HCT116 (cell line): ENCODE measurements around the gene BMPER. TPM values are rescaled to one million over a fixed set of nuclear protein-coding genes. Genes with fewer than 3 reads are reported as not detected.

Experiments
- ATAC-seq: fragments of 200-7000 bp; cut with Tn5 transposase; 2 replicates; pipeline ENCODE4 v1.9.1; 2020; ENCODE audit warnings: mild to moderate bottlenecking, moderate library complexity
- BruUV-seq: library from RNA; stranded (reverse); fragments of 400-500 nt; replicated peaks from 2 replicates; lab custom pipeline; 2021; lab: Mats Ljungman, UMichigan
- CTCF ChIA-PET: fragments of 300-600 bp; sonication (Branson Sonifier 250); formaldehyde crosslinking; loops from one replicate; lab custom pipeline; 2021; ENCODE audit warnings: antibody characterized with exemption; lab: Charles Lee
- POLR2A ChIA-PET: fragments of 300-600, 350-600 bp; sonication (Branson Sonifier 250); formaldehyde crosslinking; loops from one replicate; lab custom pipeline; 2021; ENCODE audit warnings: antibody characterized with exemption; lab: Charles Lee
- RAD21 ChIA-PET, 2 experiments: fragments of 300-600 bp; sonication (Branson Sonifier 250); formaldehyde crosslinking; loops; one replicate each; lab custom pipeline; 2023; ENCODE audit warnings: low total read pairs in 2 of 2; ENCODE audit not compliant: uncharacterized antibody in 2 of 2, unreplicated experiment in 2 of 2, low non-redundant PET in 1 of 2; lab: Charles Lee
- DNase-seq: peaks from one replicate; pipeline ENCODE4 v3.0.0-alpha.2; 2010; ENCODE audit warnings: low read depth, low spot score
- H2AFZ ChIP-seq: fragments of 200-600 bp; shearing (Covaris generic), sonication (generic); 2 replicates; pipeline ENCODE4 v1.6.1; 2017; ENCODE audit warnings: low read depth, mixed run types, mixed read lengths, antibody characterized with exemption, low read length; ENCODE audit not compliant: poor library complexity, severe bottlenecking
- H3K27ac ChIP-seq: 2 replicates; pipeline ENCODE4 v1.5.1; 2012; ENCODE audit warnings: low read depth, low read length
- H3K27me3 ChIP-seq: fragments of 200-600 bp; sonication (generic); 2 replicates; pipeline ENCODE4 v1.6.1; 2016; ENCODE audit warnings: mixed run types, low read length, mixed read lengths; ENCODE audit not compliant: insufficient read depth
- H3K36me3 ChIP-seq, 2 experiments: fragments of 200-500 bp in 1 of 2; fragments of 200-600 bp in 1 of 2; sonication (Bioruptor generic) in 1 of 2; sonication (generic) in 1 of 2; 2 replicates each; pipeline versions ENCODE4 v1.5.1 to v1.6.1; 2014 to 2016; ENCODE audit warnings: low read length in 2 of 2, inconsistent platforms in 1 of 2, mixed read lengths in 1 of 2, mixed run types in 1 of 2; ENCODE audit not compliant: insufficient read depth in 2 of 2, control insufficient read depth in 1 of 2
- H3K4me1 ChIP-seq, 2 experiments: fragments of 200-600 bp in 1 of 2; sonication (generic) in 1 of 2; 2 replicates each; pipeline versions ENCODE4 v1.5.1 to v1.6.1; 2012 to 2017; ENCODE audit warnings: low read length in 2 of 2, inconsistent platforms in 1 of 2, mild to moderate bottlenecking in 1 of 2, mixed read lengths in 1 of 2, mixed run types in 1 of 2, moderate library complexity in 1 of 2; ENCODE audit not compliant: insufficient read depth in 2 of 2, control insufficient read depth in 1 of 2
- H3K4me2 ChIP-seq: fragments of 200-600 bp; sonication (generic); 2 replicates; pipeline ENCODE4 v1.6.1; 2017; ENCODE audit warnings: mixed run types, low read length, mixed read lengths
- H3K4me3 ChIP-seq, 2 experiments: fragments of 200-600 bp in 1 of 2; sonication (generic) in 1 of 2; replicated peaks in 1 of 2; 2 replicates each; pipeline ENCODE4 v1.5.1; 2011 to 2016; ENCODE audit warnings: low read length in 2 of 2, control low read depth in 1 of 2, low read depth in 1 of 2, mild to moderate bottlenecking in 1 of 2, mixed read lengths in 1 of 2, mixed run types in 1 of 2
- H3K79me2 ChIP-seq: fragments of 200-600 bp; sonication (generic); 2 replicates; pipeline ENCODE4 v1.6.1; 2017; ENCODE audit warnings: mild to moderate bottlenecking, mixed run types, low read length, moderate library complexity, mixed read lengths; ENCODE audit not compliant: insufficient read depth
- H3K9ac ChIP-seq: fragments of 200-600 bp; sonication (generic); 2 replicates; pipeline ENCODE4 v1.6.1; 2016; ENCODE audit warnings: low read length, mixed read lengths
- H3K9me2 ChIP-seq: fragments of 200-600 bp; sonication (generic), shearing (Covaris generic); 2 replicates; pipeline ENCODE4 v1.6.1; 2017; ENCODE audit warnings: mixed run types, mild to moderate bottlenecking, moderate library complexity; ENCODE audit not compliant: insufficient read depth
- H3K9me3 ChIP-seq, 2 experiments: fragments of 200-500 bp in 1 of 2; fragments of 200-600 bp in 1 of 2; sonication (Bioruptor generic) in 1 of 2; sonication (generic) in 1 of 2; 2 replicates each; pipeline ENCODE4 v1.6.1; 2014 to 2017; ENCODE audit warnings: low read length in 2 of 2, mixed read lengths in 2 of 2, inconsistent platforms in 1 of 2, low read depth in 1 of 2, mild to moderate bottlenecking in 1 of 2, mixed run types in 1 of 2, moderate library complexity in 1 of 2; ENCODE audit not compliant: control insufficient read depth in 1 of 2, insufficient read depth in 1 of 2
- H4K20me1 ChIP-seq: fragments of 200-600 bp; sonication (generic), shearing (Covaris generic); 2 replicates; pipeline ENCODE4 v1.6.1; 2017; ENCODE audit warnings: mixed run types, mild to moderate bottlenecking, moderate library complexity; ENCODE audit not compliant: insufficient read depth
- ATF3 ChIP-seq: IDR thresholded peaks from 2 replicates; pipeline ENCODE4 v1.6.1; 2012
- CBX3 ChIP-seq: IDR thresholded peaks from 2 replicates; pipeline ENCODE4 v1.6.1; 2012; ENCODE audit warnings: low read depth
- CEBPB ChIP-seq: IDR thresholded peaks from 2 replicates; pipeline ENCODE4 v1.6.1; 2012; ENCODE audit warnings: low read depth
- EGR1 ChIP-seq: IDR thresholded peaks from 2 replicates; pipeline ENCODE4 v1.6.1; 2012; ENCODE audit warnings: low read depth
- ELF1 ChIP-seq: IDR thresholded peaks from 2 replicates; pipeline ENCODE4 v1.6.1; 2012; ENCODE audit warnings: low read depth, borderline replicate concordance
- REST ChIP-seq: IDR thresholded peaks from 2 replicates; pipeline ENCODE4 v1.6.1; 2012; ENCODE audit warnings: low read depth
- SIN3A ChIP-seq: IDR thresholded peaks from 2 replicates; pipeline ENCODE4 v1.6.1; 2012; ENCODE audit warnings: low read depth
- SP1 ChIP-seq: IDR thresholded peaks from 2 replicates; pipeline ENCODE4 v1.6.1; 2012; ENCODE audit warnings: low read depth
- TCF7L2 ChIP-seq: IDR thresholded peaks from 2 replicates; pipeline ENCODE4 v1.7.0; 2011; ENCODE audit warnings: borderline replicate concordance, inconsistent platforms; ENCODE audit not compliant: insufficient read depth, insufficient read length; ENCODE audit errors: extremely low read depth
- YY1 ChIP-seq: IDR thresholded peaks from 2 replicates; pipeline ENCODE4 v1.6.1; 2011; ENCODE audit warnings: low read length, low read depth, moderate library complexity, mild to moderate bottlenecking; ENCODE audit not compliant: insufficient replicate concordance; ENCODE audit errors: extremely low read depth
- ZFX ChIP-seq: fragments of 450-650 bp; IDR thresholded peaks from 2 replicates; pipeline ENCODE4 v1.6.1; 2017
- intact Hi-C: fragments of 100-400 bp; cut with micrococcal nuclease; formaldehyde crosslinking; loops from 2 replicates; pipeline ENCODE4 v1.10.0; 2022
- total RNA-seq: library from RNA; stranded (reverse); gene quantifications from one replicate; pipeline ENCODE4 v1.2.1, GENCODE V29; 2021; ENCODE audit not compliant: unreplicated experiment

The BMPER gene
- total RNA-seq, 1 experiment from 2014 or later = not detected

- no peak for TF ChIP-seq CEBPB
- TF ChIP-seq TCF7L2 = no peak
- TF ChIP-seq ZFX = no peak
- TF ChIP-seq CBX3 = no peak
Measured at GRCh38 chr7:33968591-33968990, 63.3 kb downstream of the BMPER start (continued).

- no peak overlapping the region for H2AFZ ChIP-seq
- no peak overlapping the region for H3K27ac ChIP-seq
- CTCF ChIA-PET = no interaction called here
- no peaks in the 10 kb centered on the region for H3K9me2 ChIP-seq
- ATAC-seq (no peak), DNase-seq (no peak)
- H3K4me1 ChIP-seq = no peaks in the 10 kb centered on the region
- no peaks in the 10 kb centered on the region for H3K9me3 ChIP-seq
- TF ChIP-seq CBX3 = no peak
- TF ChIP-seq REST = no peak
- no peak for TF ChIP-seq SP1
- TF ChIP-seq YY1 = no peak
- TF ChIP-seq ELF1 = no peak
- TF ChIP-seq CEBPB = no peak
- no peak for TF ChIP-seq EGR1
- TF ChIP-seq ATF3 = no peak
- TF ChIP-seq SIN3A = no peak
- H3K27me3 ChIP-seq = no peaks in the 10 kb centered on the region
- no peaks in the 10 kb centered on the region for H3K36me3 ChIP-seq
- H3K4me2 ChIP-seq = no peak overlapping the region
- intact Hi-C loops = no loop called here
- no peak overlapping the region for H3K4me3 ChIP-seq
- POLR2A ChIA-PET = no interaction called here
- H3K79me2 ChIP-seq = no peaks in the 10 kb centered on the region
- no TSS peak for BruUV-seq
- H3K9ac ChIP-seq = no peak overlapping the region
- H4K20me1 ChIP-seq = no peaks in the 10 kb centered on the region
- RAD21 ChIA-PET = no interaction called here
Measured at GRCh38 chr7:33970536-33970935, 65.2 kb downstream of the BMPER start.
